RWPE2 (cell line): Measurements from ENCODE around the gene DLG2.

ENCODE experiments used
- ATAC-seq: fragments of 200-7000 bp; cut with Tn5 transposase; 3 replicates; pipeline ENCODE4 v1.9.1; 2021; ENCODE audit warnings: low read depth
- DNase-seq: peaks from one replicate; pipeline ENCODE4 v3.0.0-alpha.2; 2020; ENCODE audit warnings: low spot score
- H3K27ac ChIP-seq: fragments of 450-650 bp; 2 replicates; pipeline ENCODE4 v1.5.1; 2017; ENCODE audit warnings: mild to moderate bottlenecking; ENCODE audit not compliant: poor library complexity, severe bottlenecking
- H3K27me3 ChIP-seq: fragments of 250-450 bp; sonication (Bioruptor Pico); 2 replicates; pipeline ENCODE4 v1.5.1; 2021; ENCODE audit warnings: mild to moderate bottlenecking, moderate library complexity; ENCODE audit not compliant: insufficient read depth, poor library complexity, severe bottlenecking
- H3K36me3 ChIP-seq: fragments of 250-450 bp; sonication (Bioruptor Pico); 2 replicates; pipeline ENCODE4 v1.5.1; 2020; ENCODE audit warnings: low read depth, mild to moderate bottlenecking, moderate library complexity
- H3K4me1 ChIP-seq: fragments of 250-450 bp; sonication (Bioruptor Pico); 2 replicates; pipeline ENCODE4 v1.5.1; 2021; ENCODE audit warnings: mild to moderate bottlenecking, moderate library complexity; ENCODE audit not compliant: insufficient read depth, poor library complexity, severe bottlenecking
- H3K4me3 ChIP-seq: fragments of 250-450 bp; sonication (Bioruptor Pico); 2 replicates; pipeline ENCODE4 v1.5.1; 2021; ENCODE audit warnings: mild to moderate bottlenecking, moderate library complexity; ENCODE audit not compliant: severe bottlenecking
- H3K9me3 ChIP-seq: fragments of 250-450 bp; sonication (Bioruptor Pico); 2 replicates; pipeline ENCODE4 v1.5.1; 2021; ENCODE audit warnings: mild to moderate bottlenecking, moderate library complexity; ENCODE audit not compliant: severe bottlenecking
- CTCF ChIP-seq: fragments of 450-650 bp; IDR thresholded peaks from one replicate; pipeline ENCODE4 v1.5.1; 2017; ENCODE audit warnings: mild to moderate bottlenecking, moderate library complexity; ENCODE audit not compliant: poor library complexity, severe bottlenecking

The DLG2 gene

GRCh38 chr11:84117394-84117793 is 1509.8 kb downstream of the DLG2 start:
- no peak for DNase-seq
- no peak overlapping the region for H3K4me3 ChIP-seq
- no peak for TF ChIP-seq CTCF
- no peaks in the 10 kb centered on the region for H3K4me1 ChIP-seq
- H3K27me3 ChIP-seq = no peaks in the 10 kb centered on the region
- no peaks in the 10 kb centered on the region for H3K36me3 ChIP-seq
- no peak overlapping the region for H3K27ac ChIP-seq
- H3K9me3 ChIP-seq = no peaks in the 10 kb centered on the region
- ATAC-seq = no peak

- ATAC-seq = no peak
- no peaks in the 10 kb centered on the region for H3K9me3 ChIP-seq
- TF ChIP-seq CTCF = no peak
- no peaks in the 10 kb centered on the region for H3K27me3 ChIP-seq
- H3K27ac ChIP-seq = no peak overlapping the region
- no peak for DNase-seq
- no peaks in the 10 kb centered on the region for H3K36me3 ChIP-seq
- no peak overlapping the region for H3K4me3 ChIP-seq
- H3K4me1 ChIP-seq = no peaks in the 10 kb centered on the region
Measured at GRCh38 chr11:84106541-84106940, 1520.6 kb downstream of the DLG2 start.

GRCh38 chr11:84105148-84105547 is 1522.0 kb downstream of the DLG2 start:
- no peak for DNase-seq
- Histone ChIP-seq H3K27ac (no peak overlapping the region), H3K36me3 (no peaks in the 10 kb centered on the region), H3K27me3 (no peaks in the 10 kb centered on the region), H3K4me1 (no peaks in the 10 kb centered on the region), H3K9me3 (no peaks in the 10 kb centered on the region), H3K4me3 (no peak overlapping the region)
- TF ChIP-seq CTCF = no peak
- no peak for ATAC-seq

- Histone ChIP-seq H3K4me3 (no peak overlapping the region), H3K27me3 (no peaks in the 10 kb centered on the region), H3K9me3 (no peaks in the 10 kb centered on the region), H3K27ac (no peak overlapping the region), H3K4me1 (no peaks in the 10 kb centered on the region), H3K36me3 (no peaks in the 10 kb centered on the region)
- no peak for DNase-seq
- no peak for ATAC-seq
- no peak for TF ChIP-seq CTCF
Measured at GRCh38 chr11:84103096-84103495, 1524.0 kb downstream of the DLG2 start.

GRCh38 chr11:84097186-84097585 is 1530.0 kb downstream of the DLG2 start:
- no peaks in the 10 kb centered on the region for H3K4me1 ChIP-seq
- no peaks in the 10 kb centered on the region for H3K36me3 ChIP-seq
- no peak for TF ChIP-seq CTCF
- DNase-seq = no peak
- H3K27me3 ChIP-seq = no peaks in the 10 kb centered on the region
- no peaks in the 10 kb centered on the region for H3K9me3 ChIP-seq
- no peak overlapping the region for H3K27ac ChIP-seq
- no peak overlapping the region for H3K4me3 ChIP-seq
- no peak for ATAC-seq
